ENCODE data around the gene RUNX2.

RUNX2 gene

GRCh38 chr6:45436544-45437438 is 108.7 kb downstream of the RUNX2 start:
- DNase-seq: no peak

- no peak for DNase-seq
Measured at GRCh38 chr6:45437439-45437815, 109.3 kb downstream of the RUNX2 start.

GRCh38 chr6:45438151-45438550 is 110.0 kb downstream of the RUNX2 start:
- no peak for DNase-seq

GRCh38 chr6:45438849-45439406 is 110.8 kb downstream of the RUNX2 start:
- DNase-seq: no peak

- DNase-seq: no peak
Measured at GRCh38 chr6:45439459-45439858, 111.3 kb downstream of the RUNX2 start.

GRCh38 chr6:45439861-45440388 is 111.8 kb downstream of the RUNX2 start:
- DNase-seq: no peak

GRCh38 chr6:45441851-45442453 is 113.8 kb downstream of the RUNX2 start:
- no peak for DNase-seq

GRCh38 chr6:45442716-45443115 is 114.6 kb downstream of the RUNX2 start:
- no peak for DNase-seq

- no peak for DNase-seq
Measured at GRCh38 chr6:45445364-45445748, 117.2 kb downstream of the RUNX2 start.

- peak; percentile 50 for DNase-seq
Measured at GRCh38 chr6:45445749-45446549, 117.8 kb downstream of the RUNX2 start.

- DNase-seq: no peak
Measured at GRCh38 chr6:45447005-45447404, 118.9 kb downstream of the RUNX2 start.

GRCh38 chr6:45447716-45448115 is 119.6 kb downstream of the RUNX2 start:
- no peak for DNase-seq

GRCh38 chr6:45448417-45449389 is 120.6 kb downstream of the RUNX2 start:
- DNase-seq: no peak

GRCh38 chr6:45450132-45450531 is 122.0 kb downstream of the RUNX2 start:
- DNase-seq: no peak

GRCh38 chr6:45450831-45451230 is 122.7 kb downstream of the RUNX2 start:
- no peak for DNase-seq

- DNase-seq: no peak
Measured at GRCh38 chr6:45454008-45454911, 126.1 kb downstream of the RUNX2 start.

GRCh38 chr6:45455408-45455807 is 127.3 kb downstream of the RUNX2 start:
- no peak for DNase-seq

- no peak for DNase-seq
Measured at GRCh38 chr6:45457141-45457540, 129.0 kb downstream of the RUNX2 start.

- DNase-seq: no peak
Measured at GRCh38 chr6:45458672-45459071, 130.5 kb downstream of the RUNX2 start.

GRCh38 chr6:45460166-45460565 is 132.0 kb downstream of the RUNX2 start:
- DNase-seq: no peak

GRCh38 chr6:45461486-45461885 is 133.4 kb downstream of the RUNX2 start:
- DNase-seq: no peak

Measured in midbrain (tissue), 1 donor.